Upper lobe of left lung (tissue), 6 donors: ENCODE data around the gene SLFN5. TPM values are rescaled to one million over a fixed set of nuclear protein-coding genes. Genes with fewer than 3 reads are reported as not detected.

Experiments
- ATAC-seq, 2 donors: fragments of 200-7000 bp; cut with Tn5 transposase; one replicate each; pipeline ENCODE4 v1.9.1; 2022; ENCODE audit warnings: mild to moderate bottlenecking in 2 of 2, moderate library complexity in 2 of 2; ENCODE audit not compliant: low FRiP score in 2 of 2
- DNase-seq, 2 donors: peaks; one replicate each; pipeline ENCODE4 v3.0.0-alpha.2; 2019 to 2020
- H3K27ac ChIP-seq, 4 donors: fragments of 200-600 bp; sonication (generic); one replicate each; pipeline ENCODE4 v1.5.1; 2016 to 2019
- H3K27me3 ChIP-seq, 4 donors: fragments of 200-600 bp; sonication (generic); one replicate each; pipeline ENCODE4 v1.5.1; 2017 to 2019
- H3K36me3 ChIP-seq, 4 donors: fragments of 200-600 bp; sonication (generic); one replicate each; pipeline ENCODE4 v1.5.1; 2016 to 2019
- H3K4me1 ChIP-seq, 4 donors: fragments of 200-600 bp; sonication (generic); one replicate each; pipeline ENCODE4 v1.5.1; 2018 to 2019
- H3K4me3 ChIP-seq, 4 donors: fragments of 200-600 bp; sonication (generic); one replicate each; pipeline ENCODE4 v1.5.1; 2017 to 2019; ENCODE audit warnings: mild to moderate bottlenecking in 2 of 4, moderate library complexity in 1 of 4
- H3K9me3 ChIP-seq, 4 donors: fragments of 200-600 bp; sonication (generic); one replicate each; pipeline ENCODE4 v1.5.1; 2018 to 2019
- EP300 ChIP-seq, 4 donors: sonication (generic); formaldehyde crosslinking; IDR thresholded peaks; one replicate each; pipeline ENCODE4 v1.5.1; 2017; ENCODE audit warnings: antibody characterized with exemption in 4 of 4, control low read depth in 2 of 4
- POLR2A ChIP-seq, 4 donors: fragments of 450-650 bp; IDR thresholded peaks; one replicate each; pipeline ENCODE4 v1.5.1; 2016 to 2017; ENCODE audit warnings: antibody characterized with exemption in 4 of 4, mild to moderate bottlenecking in 2 of 4
- POLR2AphosphoS5 ChIP-seq, 2 donors: sonication (generic); formaldehyde crosslinking; IDR thresholded peaks; one replicate each; pipeline ENCODE4 v1.5.1; 2017; ENCODE audit warnings: antibody characterized with exemption in 2 of 2
- WGBS, 2 donors: methylation state at CpG; one replicate each; pipeline ENCODE4 v1.1.5; 2017 to 2018; 5-methylcytosine and 5-hydroxymethylcytosine counted together
- total RNA-seq, 6 donors: library from RNA; depleted of rRNA in 4 of 6; stranded (reverse); fragments of >200 nt in 4 of 6; gene quantifications; one replicate each; pipeline versions ENCODE4 v1.1.0 to v1.2.1, GENCODE V29; 2016 to 2021
- TF ChIP-seq, protein P1 (sequence below), 6 experiments: fragments of 450-650 bp in 4 of 6; fragments of 200-600 bp in 2 of 6; sonication (generic) in 2 of 6; IDR thresholded peaks; one replicate each; pipeline ENCODE4 v1.5.1; 2016 to 2019; ENCODE audit warnings: antibody characterized with exemption in 6 of 6
- donor health status: DM: no; HTN: no; CAD: no; lungs with moderate emphysema.
- donor health status: DM: no; HTN: yes; CAD: no; lungs with severe emphysema.

SLFN5 gene
- total RNA-seq, 6 donors from 2014 or later, result 26.7 to 48.5 (median 43.2) TPM

DNA sequence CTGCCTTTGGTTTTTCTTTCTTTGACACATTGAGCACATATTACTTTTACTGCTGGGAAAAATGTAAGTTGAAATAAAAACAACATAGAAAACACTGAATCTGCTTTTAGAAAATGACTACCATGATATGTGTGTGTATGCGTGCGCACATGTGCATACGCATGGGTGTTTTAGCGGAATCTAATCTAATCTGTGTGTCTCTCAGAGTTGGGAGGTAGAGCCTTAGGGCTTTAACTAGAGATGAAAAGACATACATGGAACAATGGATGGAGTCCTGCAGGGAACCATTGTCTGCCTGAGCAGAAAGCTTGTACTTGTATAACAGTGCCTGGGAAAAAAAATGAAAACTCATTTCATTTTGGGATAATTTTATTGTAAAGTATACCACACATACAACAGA is 12.4 kb downstream of the SLFN5 start:
- DNase-seq (no peak), ATAC-seq (no peak)
- 98 to 100% methylated on average over 4 of the region's 4 CpGs for WGBS, 2 donors
- Histone ChIP-seq H3K27me3 (no peaks in the 10 kb centered on the region), H3K36me3 (peaks cover 0 to 20% (median 8%) of the 10 kb centered on the region in 4 donors), H3K4me3 (no peak overlapping the region), H3K27ac (peak overlapping the region in 3 of 4 donors; percentile 75 to 86 (median 82)), H3K4me1 (peaks cover 55 to 66% (median 61%) of the 10 kb centered on the region in 4 donors), H3K9me3 (no peaks in the 10 kb centered on the region)
- TF ChIP-seq, protein P1, sequence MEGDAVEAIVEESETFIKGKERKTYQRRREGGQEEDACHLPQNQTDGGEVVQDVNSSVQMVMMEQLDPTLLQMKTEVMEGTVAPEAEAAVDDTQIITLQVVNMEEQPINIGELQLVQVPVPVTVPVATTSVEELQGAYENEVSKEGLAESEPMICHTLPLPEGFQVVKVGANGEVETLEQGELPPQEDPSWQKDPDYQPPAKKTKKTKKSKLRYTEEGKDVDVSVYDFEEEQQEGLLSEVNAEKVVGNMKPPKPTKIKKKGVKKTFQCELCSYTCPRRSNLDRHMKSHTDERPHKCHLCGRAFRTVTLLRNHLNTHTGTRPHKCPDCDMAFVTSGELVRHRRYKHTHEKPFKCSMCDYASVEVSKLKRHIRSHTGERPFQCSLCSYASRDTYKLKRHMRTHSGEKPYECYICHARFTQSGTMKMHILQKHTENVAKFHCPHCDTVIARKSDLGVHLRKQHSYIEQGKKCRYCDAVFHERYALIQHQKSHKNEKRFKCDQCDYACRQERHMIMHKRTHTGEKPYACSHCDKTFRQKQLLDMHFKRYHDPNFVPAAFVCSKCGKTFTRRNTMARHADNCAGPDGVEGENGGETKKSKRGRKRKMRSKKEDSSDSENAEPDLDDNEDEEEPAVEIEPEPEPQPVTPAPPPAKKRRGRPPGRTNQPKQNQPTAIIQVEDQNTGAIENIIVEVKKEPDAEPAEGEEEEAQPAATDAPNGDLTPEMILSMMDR (IDR thresholded peaks at IDR 0.05), result no peak
- no peak for TF ChIP-seq EP300 (IDR thresholded peaks at IDR 0.05)

DNA sequence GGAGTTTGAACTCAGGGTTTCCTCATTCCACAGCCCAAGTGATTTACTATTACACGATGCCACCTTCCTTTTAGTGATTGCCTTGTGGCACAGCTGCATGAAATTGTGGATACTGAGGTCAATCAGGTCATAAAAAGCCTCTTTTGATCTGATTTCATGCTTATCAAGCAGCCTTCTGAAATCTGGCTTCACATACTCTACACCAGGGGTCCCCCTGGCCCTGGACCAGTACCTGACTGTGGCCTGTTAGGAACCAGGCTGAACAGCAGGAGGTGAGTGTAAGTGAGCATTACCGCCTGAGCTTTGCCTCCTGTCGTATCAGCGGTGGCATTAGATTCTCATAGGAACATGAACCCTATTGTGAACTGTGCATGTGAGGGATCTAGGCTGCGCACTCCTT is 13.8 kb downstream of the SLFN5 start:
- Histone ChIP-seq H3K27ac (peak overlapping the region; percentile 35 to 86 (median 62)), H3K9me3 (no peaks in the 10 kb centered on the region), H3K36me3 (peaks cover 0 to 33% (median 13%) of the 10 kb centered on the region in 4 donors), H3K4me3 (no peak overlapping the region), H3K4me1 (peaks cover 55 to 64% (median 61%) of the 10 kb centered on the region in 4 donors), H3K27me3 (no peaks in the 10 kb centered on the region)
- ATAC-seq (no peak), DNase-seq (no peak)
- 32 to 70% methylated on average over 1 to 5 of the region's 5 CpGs for WGBS, 2 donors
- TF ChIP-seq, protein P1 (IDR thresholded peaks at IDR 0.05), result peak in 1 of 6 experiments; percentile 5
- no peak for TF ChIP-seq POLR2AphosphoS5 (IDR thresholded peaks at IDR 0.05)

DNA sequence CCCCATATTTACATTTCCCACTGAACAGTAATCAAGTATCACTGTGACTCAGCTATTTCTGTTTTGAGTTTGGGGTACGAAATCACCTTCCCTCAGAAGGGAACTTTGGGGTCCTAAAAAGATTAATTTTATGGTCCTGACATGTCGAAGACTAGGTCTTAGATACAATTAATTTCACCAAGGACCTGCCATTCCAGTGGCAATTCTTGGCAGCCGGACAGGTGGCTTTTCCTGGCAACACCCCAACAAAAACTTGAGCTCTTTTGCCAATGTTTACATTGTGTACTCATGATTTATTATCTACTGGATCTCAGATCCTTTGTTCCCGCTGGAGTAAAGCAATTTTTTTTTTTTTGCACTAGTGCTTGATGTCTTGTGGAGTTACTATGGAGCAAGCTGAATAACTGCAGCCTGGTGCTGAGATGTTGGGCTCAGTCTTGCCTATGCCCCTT is 14.4 kb downstream of the SLFN5 start:
- Histone ChIP-seq H3K4me1 (peaks cover 50 to 60% (median 57%) of the 10 kb centered on the region in 4 donors), H3K36me3 (peaks cover under 1 to 39% (median 17%) of the 10 kb centered on the region in 4 donors), H3K27me3 (no peaks in the 10 kb centered on the region), H3K27ac (peak overlapping the region in 3 of 4 donors; percentile 35 to 86 (median 72)), H3K4me3 (no peak overlapping the region), H3K9me3 (no peaks in the 10 kb centered on the region)
- TF ChIP-seq POLR2A (IDR thresholded peaks at IDR 0.05) (no peak), POLR2AphosphoS5 (IDR thresholded peaks at IDR 0.05) (peak; percentile 47 to 59), EP300 (IDR thresholded peaks at IDR 0.05) (peak in 2 of 4 donors; percentile 15 to 25)
- TF ChIP-seq, protein P1 (IDR thresholded peaks at IDR 0.05), result peak in 1 of 6 experiments; percentile 7
- no peak for ATAC-seq
- 18% methylated on average over 4 of the region's 4 CpGs for WGBS, 2 donors
- DNase-seq, result peak in 1 of 2 donors; percentile 62

DNA sequence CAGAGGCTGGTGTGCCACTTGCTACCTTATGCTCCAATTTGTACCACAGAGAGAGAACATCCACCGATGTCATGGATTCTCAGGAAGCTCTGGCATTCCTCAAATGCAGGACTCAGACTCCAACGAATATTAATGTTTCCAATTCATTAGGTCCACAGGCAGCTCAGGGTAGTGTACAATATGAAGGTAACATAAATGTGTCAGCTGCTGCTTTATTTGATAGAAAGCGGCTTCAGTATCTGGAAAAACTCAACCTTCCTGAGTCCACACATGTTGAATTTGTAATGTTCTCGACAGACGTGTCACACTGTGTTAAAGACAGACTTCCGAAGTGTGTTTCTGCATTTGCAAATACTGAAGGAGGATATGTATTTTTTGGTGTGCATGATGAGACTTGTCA is 16.1 kb downstream of the SLFN5 start:
- WGBS, 2 donors, result 94 to 99% methylated on average over 6 of the region's 6 CpGs

DNA sequence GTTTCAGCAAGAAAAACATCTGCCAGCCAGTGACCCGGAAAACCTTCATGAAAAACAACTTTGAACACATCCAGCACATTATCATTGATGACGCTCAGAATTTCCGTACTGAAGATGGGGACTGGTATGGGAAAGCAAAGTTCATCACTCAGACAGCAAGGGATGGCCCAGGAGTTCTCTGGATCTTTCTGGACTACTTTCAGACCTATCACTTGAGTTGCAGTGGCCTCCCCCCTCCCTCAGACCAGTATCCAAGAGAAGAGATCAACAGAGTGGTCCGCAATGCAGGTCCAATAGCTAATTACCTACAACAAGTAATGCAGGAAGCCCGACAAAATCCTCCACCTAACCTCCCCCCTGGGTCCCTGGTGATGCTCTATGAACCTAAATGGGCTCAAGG is 22.2 kb downstream of the SLFN5 start:
- Histone ChIP-seq H3K27me3 (no peaks in the 10 kb centered on the region), H3K36me3 (peaks cover 16 to 76% (median 49%) of the 10 kb centered on the region in 4 donors), H3K4me3 (no peak overlapping the region), H3K4me1 (peaks cover 0 to 4% (median 0%) of the 10 kb centered on the region in 4 donors), H3K27ac (no peak overlapping the region), H3K9me3 (no peaks in the 10 kb centered on the region)
- WGBS, 2 donors, result 94 to 96% methylated on average over 5 of the region's 5 CpGs
- DNase-seq (no peak), ATAC-seq (no peak)
- no peak for TF ChIP-seq POLR2A (IDR thresholded peaks at IDR 0.05)
- TF ChIP-seq, protein P1 (IDR thresholded peaks at IDR 0.05), result no peak
- no peak for TF ChIP-seq POLR2AphosphoS5 (IDR thresholded peaks at IDR 0.05)
- no peak for TF ChIP-seq EP300 (IDR thresholded peaks at IDR 0.05)

More for the DNA sequence above, 16.1 kb downstream of the SLFN5 start:
- DNase-seq (no peak), ATAC-seq (no peak)
- Histone ChIP-seq H3K4me1 (peaks cover 33 to 42% (median 39%) of the 10 kb centered on the region in 4 donors), H3K27ac (no peak overlapping the region), H3K9me3 (no peaks in the 10 kb centered on the region), H3K36me3 (peaks cover 9 to 57% (median 31%) of the 10 kb centered on the region in 4 donors), H3K4me3 (no peak overlapping the region), H3K27me3 (no peaks in the 10 kb centered on the region)
- no peak for TF ChIP-seq POLR2AphosphoS5 (IDR thresholded peaks at IDR 0.05)
